Esophagus (tissue), 2 donors: ENCODE measurements around the gene GPR84. TPM values are rescaled to one million over a fixed set of nuclear protein-coding genes. Genes with fewer than 3 reads are reported as not detected.

Experiments
- H3K27ac ChIP-seq, 2 donors: one replicate each; pipeline ENCODE4 v1.5.1; 2013; ENCODE audit warnings: low read depth in 2 of 2, mild to moderate bottlenecking in 2 of 2, inconsistent platforms in 1 of 2, low read length in 1 of 2, moderate library complexity in 1 of 2
- H3K27me3 ChIP-seq, 2 donors: one replicate each; pipeline ENCODE4 v1.6.1; 2013; ENCODE audit warnings: low read length in 2 of 2, control low read depth in 1 of 2, mild to moderate bottlenecking in 1 of 2; ENCODE audit not compliant: insufficient read depth in 2 of 2, control insufficient read depth in 1 of 2
- H3K36me3 ChIP-seq, 2 donors: one replicate each; pipeline ENCODE4 v1.6.1; 2013; ENCODE audit warnings: low read length in 1 of 2; ENCODE audit not compliant: control insufficient read depth in 2 of 2, insufficient read depth in 2 of 2
- H3K4me1 ChIP-seq, 2 donors: one replicate each; pipeline ENCODE4 v1.6.1; 2013; ENCODE audit warnings: low read length in 1 of 2; ENCODE audit not compliant: control insufficient read depth in 2 of 2, insufficient read depth in 2 of 2
- H3K4me3 ChIP-seq, 2 donors: one replicate each; pipeline ENCODE4 v1.5.1; 2013; ENCODE audit warnings: low read length in 2 of 2, mild to moderate bottlenecking in 2 of 2, low read depth in 1 of 2, moderate library complexity in 1 of 2
- H3K9me3 ChIP-seq, 2 donors: one replicate each; pipeline ENCODE4 v1.6.1; 2013; ENCODE audit warnings: mild to moderate bottlenecking in 2 of 2, low read depth in 1 of 2, low read length in 1 of 2, moderate library complexity in 1 of 2; ENCODE audit not compliant: control insufficient read depth in 2 of 2, insufficient read depth in 1 of 2
- WGBS, 2 donors: extraction: QIAGEN DNeasy Blood & Tissue Kit; methylation state at CpG; one replicate each; pipeline ENCODE4 v1.1.7; 2013; 5-methylcytosine and 5-hydroxymethylcytosine counted together
- polyA plus RNA-seq, 2 donors: library from polyadenylated mRNA; stranded (reverse); fragments of 200-250 nt; gene quantifications; one replicate each; pipeline ENCODE4 v1.2.3, GENCODE V29; 2013
- donor health status: healthy with polysubstance abuse.
- donor health status: Bipolar disorder and iron deficiency.

The GPR84 gene
- polyA plus RNA-seq = under 1 TPM; 0.29 TPM

DNA sequence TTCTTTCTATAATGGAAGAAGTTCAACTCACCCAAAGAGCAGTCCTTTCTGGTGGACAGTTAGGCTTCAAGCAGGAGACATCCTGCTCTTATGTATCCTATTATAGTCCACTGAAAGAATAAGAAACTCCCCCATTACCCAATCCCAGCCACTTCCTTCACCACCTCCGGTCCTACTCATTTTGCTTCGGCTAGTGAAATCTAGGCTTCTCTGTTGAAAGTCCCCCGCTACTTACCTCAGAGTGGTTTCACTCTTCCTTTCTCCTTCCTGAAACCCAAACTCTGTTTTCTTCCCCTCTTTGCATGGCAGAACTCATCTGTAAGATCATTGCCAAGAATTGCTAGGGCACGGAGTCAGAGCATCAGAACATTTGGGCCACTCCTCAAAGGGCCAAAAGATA lies at the start of gene GPR84:
Gene GPR84, minus strand, starts transcription at position 74 of the 400 bp plus-strand sequence. CDS start 635 bp downstream, outside the sequence.
- H3K4me3 ChIP-seq = no peak within 1 kb of the TSS
- no peak within 1 kb of the TSS for H3K27ac ChIP-seq
- H3K36me3 ChIP-seq = no peaks in the 10 kb centered on the region
- H3K9me3 ChIP-seq = no peaks in the 10 kb centered on the region
- WGBS, 2 donors = 67 to 71% methylated on average over 4 of the region's 4 CpGs
- peaks cover 0 to 3% of the 10 kb centered on the region in 2 donors for H3K4me1 ChIP-seq
- no peaks in the 10 kb centered on the region for H3K27me3 ChIP-seq

DNA sequence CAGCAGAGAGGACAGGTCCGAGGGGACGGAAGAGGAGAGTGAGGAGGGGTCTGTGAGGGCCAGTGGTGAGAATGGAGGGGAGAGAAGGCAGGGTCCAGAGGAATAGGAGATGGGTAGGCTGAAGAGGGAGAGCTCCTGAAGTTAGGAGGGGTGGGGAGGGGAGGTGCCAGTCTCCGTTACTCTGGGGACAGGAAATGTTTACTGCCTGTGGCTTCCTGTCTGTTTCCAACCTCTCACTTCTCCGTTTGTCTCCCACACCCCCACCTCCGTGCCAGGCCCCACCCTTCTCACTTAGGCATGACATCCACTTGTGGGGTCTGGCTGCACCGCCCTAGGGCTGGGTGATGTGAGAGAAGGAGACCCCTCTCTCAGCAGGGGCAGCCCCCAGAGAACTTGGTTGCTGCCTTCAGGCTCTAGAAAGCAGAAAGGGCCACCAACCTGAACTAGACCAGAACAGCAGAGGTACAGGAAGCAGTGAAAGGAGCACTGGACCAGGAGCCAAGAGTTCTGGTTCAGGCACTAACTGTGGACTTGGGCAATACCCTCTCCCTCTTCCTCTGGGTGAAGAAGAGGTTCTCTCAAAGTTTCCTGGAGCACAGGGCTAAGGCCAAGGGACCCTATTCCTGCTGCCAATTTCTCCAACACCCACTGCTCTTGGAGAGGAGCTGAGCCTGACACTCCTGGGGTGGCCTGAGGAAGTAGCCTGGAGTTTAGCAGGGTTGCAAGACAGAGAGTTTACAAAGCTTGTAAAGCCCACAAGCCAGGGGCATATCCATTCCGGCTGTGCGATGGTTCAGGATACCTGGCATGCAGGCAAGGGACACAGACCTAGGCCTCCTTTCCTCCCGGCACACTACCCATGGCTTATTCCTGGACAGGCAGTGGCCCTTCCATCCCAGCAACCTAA lies 49.3 kb upstream of the GPR84 start:
- Histone ChIP-seq H3K9me3 (no peaks in the 10 kb centered on the region), H3K4me1 (peaks cover 6% of the 10 kb centered on the region in 2 donors), H3K27me3 (no peaks in the 10 kb centered on the region), H3K4me3 (peak overlapping the region in 1 of 2 donors; percentile 26), H3K36me3 (no peaks in the 10 kb centered on the region), H3K27ac (peak overlapping the region; percentile 52 to 81)
- WGBS, 2 donors = 45 to 55% methylated on average over 9 of the region's 9 CpGs

DNA sequence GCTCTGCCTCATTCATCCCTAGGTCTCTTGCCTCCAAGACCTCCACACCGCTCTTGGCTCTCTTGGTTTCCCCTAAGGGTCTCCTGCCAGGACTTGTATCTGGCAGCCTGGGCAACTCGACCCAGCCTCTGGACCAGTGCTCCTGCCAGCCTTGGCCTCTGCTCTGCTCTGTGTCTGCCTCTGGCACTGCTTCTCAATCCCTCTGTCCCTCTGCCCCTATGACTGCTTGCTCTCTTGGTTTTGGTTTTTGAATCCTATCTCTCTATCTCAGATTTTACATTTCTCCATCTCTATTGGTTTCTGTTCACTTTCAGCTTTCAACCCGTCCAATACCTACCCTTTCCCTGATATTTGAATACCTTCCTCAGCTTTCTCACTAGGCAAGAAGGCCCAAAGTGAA lies 48.5 kb upstream of the GPR84 start:
- peak overlapping the region; percentile 52 to 81 for H3K27ac ChIP-seq
- no peaks in the 10 kb centered on the region for H3K27me3 ChIP-seq
- peaks cover 6 to 7% of the 10 kb centered on the region in 2 donors for H3K4me1 ChIP-seq
- H3K4me3 ChIP-seq = peak overlapping the region in 1 of 2 donors; percentile 26
- peaks cover 0 to 3% of the 10 kb centered on the region in 2 donors for H3K36me3 ChIP-seq
- H3K9me3 ChIP-seq = no peaks in the 10 kb centered on the region
- WGBS, 2 donors = 64 to 69% methylated on average over 3 of the region's 3 CpGs

DNA sequence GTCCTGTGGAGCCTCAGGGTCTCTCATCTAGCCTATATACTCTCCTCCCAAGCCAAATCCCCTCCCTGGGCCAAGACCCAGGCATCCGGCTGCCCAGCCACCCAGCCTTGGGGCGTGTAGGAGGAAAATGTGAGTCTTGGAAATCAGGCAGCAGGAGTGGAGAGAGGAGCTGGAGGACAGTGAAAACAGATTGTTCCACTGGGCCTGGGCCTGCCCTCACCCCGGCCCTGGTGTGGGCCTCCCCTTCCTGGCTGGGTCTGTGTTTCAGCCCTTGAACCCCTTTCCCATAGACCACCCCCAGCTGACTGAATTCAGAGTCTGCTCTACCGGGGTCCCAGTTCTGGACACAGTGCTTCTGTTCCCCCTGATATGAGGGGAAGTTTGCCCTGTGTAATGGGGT lies 48.1 kb upstream of the GPR84 start:
- Histone ChIP-seq H3K4me1 (peaks cover 6 to 8% of the 10 kb centered on the region in 2 donors), H3K4me3 (no peak overlapping the region), H3K27ac (peak overlapping the region; percentile 52 to 81), H3K27me3 (no peaks in the 10 kb centered on the region), H3K36me3 (peaks cover 0 to 5% of the 10 kb centered on the region in 2 donors), H3K9me3 (no peaks in the 10 kb centered on the region)
- 59 to 62% methylated on average over 4 of the region's 4 CpGs for WGBS, 2 donors

DNA sequence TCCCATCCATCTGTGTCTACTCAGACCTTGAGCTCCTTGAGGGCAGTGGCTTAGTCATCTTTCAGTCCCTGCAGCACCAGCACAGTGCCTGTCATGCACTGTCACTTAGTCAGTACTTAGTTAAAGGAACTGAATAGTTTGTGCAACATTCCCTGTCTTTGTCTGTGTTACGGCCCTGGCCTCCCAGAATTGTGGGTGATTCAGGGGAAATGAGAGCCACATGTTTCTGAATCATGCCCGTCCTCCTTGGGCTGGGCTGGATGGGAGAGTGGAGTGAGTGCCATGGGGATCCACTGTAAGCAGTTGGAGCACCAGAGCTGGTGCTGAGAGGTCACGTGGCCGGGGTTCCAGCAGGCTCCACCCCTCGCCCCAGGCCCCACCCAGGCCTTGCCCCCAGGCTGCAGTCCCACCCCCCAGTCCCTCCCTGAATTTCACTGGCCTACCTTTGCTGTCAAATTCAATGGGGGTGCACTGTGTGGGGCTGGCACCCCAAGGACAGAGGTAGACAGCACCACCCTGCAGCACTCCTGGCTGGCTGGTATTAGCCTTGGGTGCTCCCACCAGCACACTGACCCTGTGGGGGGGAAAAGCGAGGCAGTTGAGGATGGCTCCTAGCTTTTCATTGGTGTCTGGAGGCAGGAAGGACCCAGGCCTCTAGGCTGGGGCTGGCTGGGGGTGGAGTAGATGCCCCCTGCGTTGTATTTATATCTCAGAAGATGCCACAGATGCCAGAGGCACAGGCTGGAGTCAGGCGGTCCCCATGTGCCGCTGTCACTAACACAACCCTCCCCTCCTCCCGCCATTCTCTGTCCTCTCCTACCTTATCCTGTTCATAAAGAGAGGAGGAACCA lies 47.3 kb upstream of the GPR84 start:
- Histone ChIP-seq H3K4me1 (peaks cover 6 to 8% of the 10 kb centered on the region in 2 donors), H3K36me3 (peaks cover 0 to 5% of the 10 kb centered on the region in 2 donors)

DNA sequence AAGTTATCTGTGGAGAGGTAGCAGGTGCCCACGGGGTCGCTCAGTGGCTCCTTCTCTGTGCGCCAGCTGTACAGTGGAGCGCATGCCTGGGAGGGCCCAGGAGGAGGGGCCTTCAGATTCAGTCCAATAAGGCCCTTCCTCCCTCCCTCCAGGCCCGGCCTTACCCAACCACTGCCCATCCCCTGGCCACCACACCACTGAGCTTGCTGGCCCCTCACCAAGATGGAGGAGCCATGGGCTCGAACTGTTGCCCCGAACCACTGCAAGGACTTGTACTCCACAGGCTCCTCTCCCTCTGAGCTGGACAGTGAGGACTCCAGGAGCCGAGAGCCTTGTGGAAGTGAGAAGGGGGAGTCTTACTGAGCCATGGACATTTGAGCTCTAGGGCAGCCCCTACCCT lies 45.0 kb upstream of the GPR84 start:
- H3K9me3 ChIP-seq = no peaks in the 10 kb centered on the region
- H3K4me3 ChIP-seq = no peak overlapping the region
- no peaks in the 10 kb centered on the region for H3K27me3 ChIP-seq
- peaks cover 6 to 8% of the 10 kb centered on the region in 2 donors for H3K4me1 ChIP-seq
- H3K27ac ChIP-seq = no peak overlapping the region
- 85 to 89% methylated on average over 8 of the region's 8 CpGs for WGBS, 2 donors
- H3K36me3 ChIP-seq = peaks cover 0 to 13% of the 10 kb centered on the region in 2 donors

More for the DNA sequence above, 47.3 kb upstream of the GPR84 start:
- no peaks in the 10 kb centered on the region for H3K9me3 ChIP-seq
- no peak overlapping the region for H3K4me3 ChIP-seq
- peak overlapping the region; percentile 52 to 81 for H3K27ac ChIP-seq
- H3K27me3 ChIP-seq = no peaks in the 10 kb centered on the region
- WGBS, 2 donors = 47 to 63% methylated on average over 10 of the region's 10 CpGs

DNA sequence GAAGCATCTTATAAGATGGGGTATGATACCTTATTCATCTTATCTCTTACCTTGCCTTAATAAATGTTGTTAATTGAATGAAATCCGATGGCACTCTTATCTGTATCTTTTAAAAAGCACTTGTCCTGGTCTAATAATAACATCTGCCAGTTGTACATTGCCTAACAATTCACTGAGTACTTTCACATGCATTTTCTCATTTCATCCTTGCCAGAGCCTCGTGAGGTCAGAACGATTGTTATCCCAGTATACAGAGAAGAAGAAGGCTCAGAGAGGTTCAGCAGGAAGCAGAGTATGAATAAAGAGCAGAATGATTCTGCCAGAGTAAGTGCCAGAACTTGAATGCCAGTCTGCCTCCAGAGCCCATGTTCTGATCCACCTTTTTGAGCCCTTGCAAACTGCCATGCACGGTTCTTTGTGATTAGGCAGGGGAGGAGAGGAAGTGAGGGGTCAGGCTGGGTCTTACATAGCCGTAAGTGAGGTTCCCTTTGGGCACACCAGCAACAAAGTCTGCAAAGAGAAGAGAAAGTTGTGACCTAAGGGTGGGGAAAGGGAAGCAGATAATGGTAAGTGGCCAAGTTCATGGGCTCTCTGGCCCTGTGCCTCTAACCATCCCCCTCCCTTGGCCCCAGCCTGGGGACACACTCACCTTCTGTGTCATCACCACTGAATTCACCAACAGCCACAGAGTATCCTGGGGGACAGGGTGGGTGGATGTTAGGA lies 43.1 kb upstream of the GPR84 start:
- Histone ChIP-seq H3K4me3 (no peak overlapping the region), H3K27ac (peak overlapping the region; percentile 5), H3K27me3 (no peaks in the 10 kb centered on the region), H3K36me3 (peaks cover 5 to 19% of the 10 kb centered on the region in 2 donors), H3K9me3 (no peaks in the 10 kb centered on the region), H3K4me1 (peaks cover 0 to 5% of the 10 kb centered on the region in 2 donors)
- WGBS, 2 donors = 59 to 62% methylated on average over 5 of the region's 5 CpGs

DNA sequence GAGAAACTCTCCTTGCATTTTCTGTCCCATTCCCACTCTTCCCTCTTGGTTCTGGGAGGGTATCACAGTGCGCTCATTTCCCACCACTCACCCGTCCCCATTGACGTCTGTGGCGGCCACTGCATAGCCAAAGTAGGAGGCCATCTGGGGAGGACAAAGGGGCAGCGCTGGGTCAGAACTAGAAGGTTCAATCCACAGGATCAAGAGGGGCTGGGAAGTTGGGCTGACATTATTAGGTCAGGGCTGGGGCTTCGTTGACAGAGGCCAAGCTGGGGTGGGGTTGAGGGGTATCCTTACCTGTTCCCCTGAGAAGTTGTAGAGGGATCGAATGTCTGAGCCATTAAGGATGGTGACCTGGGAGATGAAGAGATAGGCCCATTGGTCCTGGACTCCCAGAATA lies 41.3 kb upstream of the GPR84 start:
- Histone ChIP-seq H3K4me1 (peaks cover 0 to 2% of the 10 kb centered on the region in 2 donors), H3K9me3 (no peaks in the 10 kb centered on the region), H3K27me3 (no peaks in the 10 kb centered on the region), H3K36me3 (peaks cover 5 to 26% of the 10 kb centered on the region in 2 donors), H3K27ac (no peak overlapping the region), H3K4me3 (no peak overlapping the region)
- WGBS, 2 donors = 92% methylated on average over 7 of the region's 7 CpGs

DNA sequence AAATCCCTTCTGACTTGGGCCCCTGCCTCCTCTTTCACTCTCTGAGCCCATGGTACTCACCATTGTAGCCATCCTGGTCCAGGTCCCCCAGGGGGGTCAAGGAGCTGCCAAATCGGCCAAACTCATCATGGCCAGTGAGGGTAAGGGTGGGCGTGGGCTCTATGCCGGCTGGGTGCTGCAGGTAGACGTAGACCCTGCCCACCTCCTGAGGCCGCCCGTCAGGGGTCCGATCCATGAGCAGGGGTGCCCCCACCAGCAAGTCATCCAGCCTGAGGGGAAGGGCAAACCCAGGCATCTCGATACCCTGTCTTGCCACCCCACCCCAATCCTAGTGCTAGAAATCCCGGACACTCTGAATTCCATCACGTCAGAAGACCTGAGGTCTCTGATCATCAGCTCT lies 40.8 kb upstream of the GPR84 start:
- no peaks in the 10 kb centered on the region for H3K9me3 ChIP-seq
- H3K4me1 ChIP-seq = peaks cover 0 to 2% of the 10 kb centered on the region in 2 donors
- H3K4me3 ChIP-seq = no peak overlapping the region
- no peaks in the 10 kb centered on the region for H3K27me3 ChIP-seq
- H3K27ac ChIP-seq = peak overlapping the region in 1 of 2 donors; percentile 40
- peaks cover 5 to 26% of the 10 kb centered on the region in 2 donors for H3K36me3 ChIP-seq
- WGBS, 2 donors = 87 to 88% methylated on average over 10 of the region's 10 CpGs
